IPS DF 4.7 (cell line): ENCODE results near the gene ATP11B.

Experiments used
- DNase-seq: peaks from one replicate; pipeline ENCODE4 v3.0.0-alpha.2; 2013; ENCODE audit warnings: low spot score; ENCODE audit errors: extremely low read depth

Gene ATP11B

DNA sequence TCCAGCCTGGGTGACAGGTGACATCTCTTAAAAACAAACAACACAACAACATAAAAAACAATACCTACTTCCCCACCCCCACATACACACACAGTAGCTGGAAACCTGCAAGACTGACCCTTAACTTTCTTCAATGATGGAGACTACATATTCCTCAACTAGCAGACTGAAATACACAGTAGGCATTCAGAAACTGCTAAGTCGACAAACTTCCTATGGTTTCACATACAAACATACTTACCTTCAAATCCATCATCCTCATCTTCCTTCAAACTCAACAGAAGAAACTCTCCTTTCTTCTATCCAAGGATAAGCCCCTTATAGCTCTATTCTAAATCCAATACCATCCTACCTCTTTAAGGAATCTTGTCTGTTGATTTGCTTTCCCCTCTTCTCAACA lies 156.4 kb downstream of the ATP11B start:
- DNase-seq = no peak

DNA sequence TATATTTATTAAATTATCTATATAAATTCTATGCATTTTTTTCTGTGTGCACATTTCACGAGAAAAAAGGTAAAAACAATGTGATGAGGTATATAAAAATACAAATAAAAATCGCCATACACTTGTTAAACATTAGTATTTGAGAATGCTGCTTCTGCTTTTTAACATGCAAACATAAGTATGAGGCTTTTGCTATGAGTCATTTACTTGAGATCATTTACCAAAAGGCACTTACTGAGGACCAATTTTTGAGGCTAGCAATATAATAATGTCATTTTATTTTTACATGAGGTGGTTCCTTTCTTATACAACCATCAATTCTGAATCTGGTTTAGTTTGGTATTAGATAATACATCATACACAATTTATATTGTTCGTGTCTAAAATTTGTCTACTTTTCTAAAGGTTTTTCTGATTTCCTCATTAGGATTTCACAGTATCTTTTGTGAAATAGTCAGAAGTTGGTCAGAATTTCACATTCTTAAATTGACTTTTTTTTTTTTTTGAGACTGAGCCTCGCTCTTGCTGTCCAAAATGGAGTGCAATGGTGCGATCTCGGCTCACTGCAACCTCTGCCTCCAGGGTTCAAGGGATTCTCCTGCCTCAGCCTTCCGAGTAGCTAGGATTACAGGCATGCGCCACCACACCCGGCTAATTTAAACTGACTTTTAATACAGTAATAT lies 161.4 kb downstream of the ATP11B start:
- DNase-seq = no peak

DNA sequence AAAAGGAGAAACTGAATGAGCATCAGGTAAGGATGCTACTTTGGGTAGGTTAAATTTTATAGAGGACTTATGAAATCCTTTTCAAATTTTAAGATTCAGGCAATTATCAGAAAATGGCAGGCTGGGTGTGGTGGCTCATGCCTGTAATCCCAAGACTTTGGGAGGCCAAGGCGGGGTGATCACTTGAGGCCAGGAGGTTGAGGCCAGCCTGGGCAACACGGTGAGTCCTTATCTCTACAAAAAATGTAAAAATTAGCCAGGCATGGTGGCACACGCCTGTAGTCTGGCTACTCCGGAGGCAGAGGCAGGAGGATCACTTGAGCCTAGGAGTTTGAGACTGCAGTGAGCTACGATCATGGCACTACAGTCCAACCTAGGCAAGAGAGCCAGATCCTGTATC lies 163.9 kb downstream of the ATP11B start:
- DNase-seq = no peak

DNA sequence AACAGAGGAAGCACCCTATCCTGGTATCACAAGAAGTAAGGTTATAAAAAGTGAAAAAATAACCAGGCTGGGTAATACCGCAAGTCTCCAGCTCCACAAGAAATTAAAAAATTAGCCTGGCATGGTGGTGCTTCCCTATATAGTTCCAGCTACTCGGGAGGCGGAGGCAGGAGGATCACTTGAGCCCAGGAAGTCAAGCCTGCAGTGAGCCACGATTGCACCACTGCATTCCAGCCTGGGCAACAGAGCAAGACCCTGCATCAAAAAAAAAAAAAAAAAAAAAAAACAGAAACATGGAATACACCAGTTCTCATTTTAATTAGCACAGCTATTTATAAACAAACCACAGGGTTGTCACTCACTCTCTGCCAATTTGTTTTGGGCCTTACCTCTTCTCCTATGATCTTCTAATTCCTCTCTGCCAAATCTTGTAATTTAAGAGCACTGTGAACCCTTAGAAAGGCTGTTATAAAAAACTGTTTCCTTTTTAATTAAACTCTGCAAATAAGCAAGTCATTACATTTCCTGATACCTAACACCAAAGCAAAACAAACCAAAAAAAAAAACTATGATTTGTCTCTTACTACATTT lies 164.5 kb downstream of the ATP11B start:
- no peak for DNase-seq

DNA sequence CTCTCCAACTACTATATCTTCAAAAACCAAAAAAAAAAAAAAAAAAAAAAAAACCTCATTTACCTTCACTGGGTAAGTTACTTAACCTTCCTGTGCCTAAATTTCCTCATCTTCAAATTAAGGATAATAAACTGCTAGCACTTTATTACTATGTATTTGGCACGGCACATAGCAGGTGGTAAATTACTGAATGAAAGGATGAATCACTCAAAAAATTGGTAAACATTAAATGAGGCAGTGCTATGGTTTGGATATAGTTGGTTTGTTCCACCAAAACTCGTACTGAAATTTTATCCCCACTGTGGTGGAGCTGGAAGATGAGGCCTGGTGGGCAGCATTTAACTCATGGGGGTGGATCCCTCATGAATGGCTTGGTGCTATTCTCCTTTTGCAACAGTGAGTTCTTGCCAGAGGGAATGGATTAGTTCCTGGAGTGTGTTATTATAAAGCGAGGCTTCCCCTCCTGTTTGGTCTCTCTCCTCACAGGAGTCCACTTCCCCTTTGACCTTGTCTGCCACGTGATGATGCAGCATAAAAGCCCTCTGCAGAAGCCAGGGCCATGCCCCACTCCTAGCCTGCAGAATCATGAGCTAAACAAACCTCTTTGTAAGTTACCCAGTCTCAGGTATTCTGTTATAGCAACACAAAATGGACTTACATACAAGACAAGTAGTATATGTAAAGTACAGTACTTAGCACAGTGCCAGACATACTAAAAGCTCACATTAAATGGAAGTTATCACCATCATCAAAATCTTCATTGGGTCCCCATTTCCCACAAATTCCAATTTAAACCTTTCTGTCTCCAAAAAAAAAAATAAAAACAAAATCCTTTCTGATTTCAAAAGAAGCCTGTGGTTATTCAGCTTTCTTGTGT lies 166.4 kb downstream of the ATP11B start:
- DNase-seq = no peak

DNA sequence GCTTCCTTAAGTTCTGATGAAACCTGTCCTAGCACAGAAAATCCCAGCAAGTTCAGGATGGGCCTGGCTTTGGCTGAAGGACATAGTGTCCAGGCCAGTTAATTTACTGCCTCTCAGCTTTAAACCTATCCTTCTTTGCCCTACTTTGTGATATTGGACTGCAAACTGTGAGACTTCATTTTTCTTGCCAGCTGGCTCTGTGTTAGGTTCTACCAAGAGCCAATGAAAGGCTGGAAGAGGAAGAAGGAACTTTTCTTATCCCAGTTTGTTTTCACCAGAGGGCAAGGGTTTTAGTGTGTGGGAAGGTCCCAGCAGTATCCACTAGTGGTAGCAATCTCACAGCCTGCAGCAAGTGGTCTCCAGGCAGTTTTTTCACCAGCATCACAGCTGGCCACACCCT lies 168.9 kb downstream of the ATP11B start:
- DNase-seq = no peak

DNA sequence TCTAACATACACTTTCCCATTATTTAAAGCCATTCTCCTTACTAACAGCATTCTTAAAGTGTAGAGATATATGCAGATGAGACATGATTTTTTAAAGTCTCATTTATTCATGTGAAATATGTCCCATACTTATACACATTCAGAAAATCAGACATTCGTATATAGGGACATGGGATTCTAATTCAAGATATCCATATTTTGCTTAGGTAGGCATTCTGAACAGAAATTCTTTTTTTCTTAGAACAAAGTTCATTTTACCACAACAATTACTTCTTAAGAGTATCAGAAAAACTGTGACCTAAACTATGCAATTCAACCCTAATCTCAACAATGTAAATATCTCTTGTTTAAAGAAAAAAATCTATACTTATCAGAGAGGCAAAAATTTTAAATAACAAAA lies 170.9 kb downstream of the ATP11B start:
- no peak for DNase-seq

DNA sequence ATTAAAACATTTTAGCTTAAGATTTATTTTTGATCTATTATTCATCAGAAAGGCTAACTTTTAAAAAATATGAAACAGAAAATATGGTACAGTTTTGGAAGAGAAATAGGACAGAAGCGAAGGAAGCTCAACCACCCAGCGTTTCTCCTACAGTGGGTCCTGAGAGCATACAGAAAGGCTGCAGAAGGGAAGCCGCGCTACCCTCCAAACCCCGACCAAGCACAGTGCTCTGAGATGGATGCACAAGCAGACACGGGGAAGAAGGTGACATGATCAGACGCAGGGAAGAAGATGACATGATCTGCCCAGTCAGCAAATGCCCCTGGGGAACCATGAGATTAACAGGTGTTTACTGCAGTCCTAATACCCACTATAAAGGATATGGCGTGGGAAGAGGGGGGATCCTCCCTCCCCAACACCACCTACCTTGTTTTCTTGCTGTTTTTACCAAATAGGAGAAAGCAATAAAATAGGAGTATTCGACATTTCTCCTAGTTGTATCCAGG lies 172.6 kb downstream of the ATP11B start:
- DNase-seq = no peak

DNA sequence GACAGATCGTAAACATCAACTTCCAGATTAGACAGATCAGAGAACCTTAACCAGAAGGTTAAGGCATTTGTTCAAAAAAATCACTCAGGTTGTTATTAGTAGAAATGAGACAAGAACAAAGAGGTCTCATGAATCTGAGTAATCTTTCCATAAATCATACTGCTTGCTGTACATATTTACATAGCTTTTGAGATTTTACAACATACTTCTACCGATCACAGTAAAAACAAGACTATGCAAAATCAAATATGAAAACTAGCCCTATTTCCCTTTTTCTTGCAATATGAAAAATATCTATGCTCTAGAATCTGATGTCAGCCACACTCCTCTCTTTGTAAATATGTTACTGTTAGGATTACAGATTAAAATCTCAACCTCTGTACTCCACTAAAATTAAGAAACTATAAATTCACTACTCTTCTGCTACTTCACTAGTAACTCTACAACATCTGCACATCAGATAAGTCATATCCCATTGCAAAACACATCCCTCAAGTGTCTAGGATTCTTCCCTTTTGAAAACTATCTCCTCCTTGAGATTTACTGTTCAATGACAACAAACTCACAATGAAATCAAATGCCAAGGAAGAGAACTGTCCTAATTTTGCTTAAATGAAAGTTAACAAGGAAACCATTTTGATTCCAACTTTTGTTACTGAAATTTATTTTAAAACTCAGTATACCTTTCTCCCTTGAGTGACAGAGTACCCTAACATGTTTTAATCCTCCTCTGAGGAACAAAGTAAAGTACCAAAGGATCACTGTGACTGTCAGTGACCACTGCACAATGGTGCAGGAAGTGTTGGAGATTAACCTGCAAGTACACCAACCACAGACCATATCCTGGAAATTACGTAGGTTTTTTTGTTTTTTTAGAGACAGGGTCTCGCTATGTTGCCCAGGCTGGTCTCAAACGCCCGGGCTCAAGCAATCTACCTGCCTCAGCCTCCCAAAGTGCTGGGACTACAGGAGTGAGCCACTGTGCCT lies 174.2 kb downstream of the ATP11B start:
- no peak for DNase-seq

DNA sequence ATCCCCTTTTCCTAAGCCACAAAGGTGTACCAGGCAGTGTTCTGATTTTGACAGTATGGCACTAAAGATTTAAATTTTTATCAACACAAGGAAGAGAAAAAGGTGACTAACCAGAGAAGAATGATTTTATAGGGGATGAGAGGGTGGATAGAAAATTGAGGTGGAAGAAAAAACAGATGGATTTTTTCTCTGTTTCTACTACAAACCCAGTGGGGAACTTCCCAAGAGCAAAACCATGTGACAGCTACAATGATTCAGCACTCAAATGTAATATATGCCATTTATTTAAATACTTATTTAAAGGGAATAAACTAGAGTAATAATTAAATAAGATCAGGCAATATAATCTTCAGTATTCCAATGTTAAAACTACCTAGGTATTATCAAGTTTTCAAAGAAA lies 176.0 kb downstream of the ATP11B start:
- no peak for DNase-seq

DNA sequence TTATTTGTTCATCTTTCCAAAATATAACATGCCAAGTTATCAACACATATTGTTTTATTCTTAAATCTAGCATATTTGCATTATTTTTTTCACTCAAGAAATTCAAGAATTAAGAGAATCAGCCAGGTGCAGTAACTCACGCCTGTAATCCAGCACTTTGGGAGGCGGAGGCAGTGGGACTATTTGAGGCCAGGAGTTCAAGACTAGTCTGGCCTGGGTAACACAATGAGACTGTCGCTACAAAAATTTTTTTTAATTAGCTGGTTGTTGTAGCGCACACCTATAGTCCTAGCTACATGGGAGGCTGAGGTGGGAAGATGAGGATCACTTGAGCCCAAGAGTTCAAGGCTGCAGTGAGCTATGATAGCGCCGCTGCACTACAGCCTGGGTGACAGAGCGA lies 176.5 kb downstream of the ATP11B start:
- no peak for DNase-seq

DNA sequence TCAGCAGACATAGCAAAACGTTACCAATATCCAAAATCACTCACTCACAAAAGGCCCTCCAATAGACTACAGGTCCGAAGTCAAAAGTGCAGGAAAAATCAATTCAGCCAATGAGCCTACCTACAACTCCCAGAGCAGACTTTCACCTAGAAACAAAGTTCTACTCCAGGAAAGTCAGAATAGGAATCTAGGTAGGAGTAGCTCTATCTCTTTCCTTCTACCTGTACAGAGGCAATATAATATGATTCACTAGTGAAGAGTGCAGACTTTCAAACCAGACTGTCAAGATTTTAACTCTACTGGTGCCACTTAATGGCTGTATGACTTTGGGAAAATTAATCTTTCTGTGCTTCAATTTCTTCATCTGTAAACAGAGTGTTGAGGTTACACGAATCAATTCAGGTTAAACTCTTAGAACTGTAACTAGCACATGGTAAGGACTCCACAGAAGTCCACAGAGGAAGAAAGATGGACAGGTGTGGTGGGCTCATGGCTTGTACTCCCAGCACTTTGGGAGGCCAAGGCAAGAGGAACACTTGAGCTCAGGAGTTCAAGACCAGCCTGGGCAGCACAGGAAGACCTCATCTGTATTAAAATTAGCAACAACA lies 177.6 kb downstream of the ATP11B start:
- DNase-seq = no peak
